Endodermal cell (in vitro differentiated cells): ENCODE results near the gene SYNC. TPM values are rescaled to one million over a fixed set of nuclear protein-coding genes. Genes with fewer than 3 reads are reported as not detected.

Experiments
- DNase-seq: peaks from one replicate; pipeline ENCODE4 v3.0.0-alpha.2; 2017
- H3K27ac ChIP-seq: 2 replicates; pipeline ENCODE4 v1.5.1; 2013; ENCODE audit warnings: mild to moderate bottlenecking, low read depth, low read length, moderate library complexity
- H3K27me3 ChIP-seq: 2 replicates; pipeline ENCODE4 v1.6.1; 2013; ENCODE audit warnings: mild to moderate bottlenecking, low read length, moderate library complexity; ENCODE audit not compliant: insufficient read depth, control insufficient read depth, poor library complexity, severe bottlenecking
- H3K36me3 ChIP-seq: 2 replicates; pipeline ENCODE4 v1.7.0; 2013; ENCODE audit warnings: mild to moderate bottlenecking, low read length, moderate library complexity; ENCODE audit not compliant: control insufficient read depth, insufficient read depth
- H3K4me1 ChIP-seq: one replicate; pipeline ENCODE4 v1.7.0; 2013; ENCODE audit warnings: low read length; ENCODE audit not compliant: control insufficient read depth, insufficient read depth
- H3K4me3 ChIP-seq: 2 replicates; pipeline ENCODE4 v1.5.1; 2013; ENCODE audit warnings: mild to moderate bottlenecking, low read length, moderate library complexity
- H3K9ac ChIP-seq: 2 replicates; pipeline ENCODE4 v1.6.1; 2013; ENCODE audit warnings: mild to moderate bottlenecking, low read length, moderate library complexity; ENCODE audit not compliant: poor library complexity, severe bottlenecking; ENCODE audit errors: extremely low read depth
- H3K9me3 ChIP-seq: 2 replicates; pipeline ENCODE4 v1.6.1; 2013; ENCODE audit warnings: mild to moderate bottlenecking, low read length, moderate library complexity; ENCODE audit not compliant: control insufficient read depth
- H3K27ac Mint-ChIP-seq: 2 replicates; pipeline ENCODE4 v1.8.0; 2020; ENCODE audit warnings: mixed read lengths
- H3K27me3 Mint-ChIP-seq: 2 replicates; pipeline ENCODE4 v1.8.0; 2021; ENCODE audit warnings: mild to moderate bottlenecking, mixed read lengths; ENCODE audit not compliant: insufficient read depth
- H3K36me3 Mint-ChIP-seq: 2 replicates; pipeline ENCODE4 v1.8.0; 2020; ENCODE audit warnings: low read depth, mixed read lengths
- H3K4me1 Mint-ChIP-seq: 2 replicates; pipeline ENCODE4 v1.8.0; 2020; ENCODE audit warnings: mixed read lengths
- H3K4me3 Mint-ChIP-seq: 2 replicates; pipeline ENCODE4 v1.8.0; 2020; ENCODE audit warnings: mild to moderate bottlenecking, moderate library complexity, mixed read lengths
- H3K9me3 Mint-ChIP-seq: 2 replicates; pipeline ENCODE4 v1.8.0; 2020; ENCODE audit warnings: mild to moderate bottlenecking, mixed read lengths
- WGBS, 2 experiments: methylation state at CpG; one replicate each; pipeline versions ENCODE4 v1.1.5 to v1.1.7; 2013; ENCODE audit warnings: missing lambda C conversion rate in 2 of 2, mixed read lengths in 1 of 2; ENCODE audit not compliant: insufficient coverage in 1 of 2, insufficient read length in 1 of 2; 5-methylcytosine and 5-hydroxymethylcytosine counted together
- total RNA-seq, 2 donors: library from RNA; stranded (reverse); fragmentation: NEBNext Ultra II Directional in 1 of 2; extraction: Animal tissue kit (Norgen Biotek cat#: 25700) in 1 of 2; gene quantifications; 2 replicates in 1 of 2; 3 replicates in 1 of 2; pipeline ENCODE4 v1.2.1, GENCODE V29; 2021
- TF ChIP-seq, protein P1 (sequence below): fragments of 200-600 bp; sonication (generic); conservative IDR thresholded peaks from 2 replicates; pipeline ENCODE4 v1.5.0; 2021; ENCODE audit warnings: antibody characterized with exemption, mild to moderate bottlenecking

Gene SYNC
- total RNA-seq, 2 donors from 2014 or later, result 0.18 TPM; not detected in 1

DNA sequence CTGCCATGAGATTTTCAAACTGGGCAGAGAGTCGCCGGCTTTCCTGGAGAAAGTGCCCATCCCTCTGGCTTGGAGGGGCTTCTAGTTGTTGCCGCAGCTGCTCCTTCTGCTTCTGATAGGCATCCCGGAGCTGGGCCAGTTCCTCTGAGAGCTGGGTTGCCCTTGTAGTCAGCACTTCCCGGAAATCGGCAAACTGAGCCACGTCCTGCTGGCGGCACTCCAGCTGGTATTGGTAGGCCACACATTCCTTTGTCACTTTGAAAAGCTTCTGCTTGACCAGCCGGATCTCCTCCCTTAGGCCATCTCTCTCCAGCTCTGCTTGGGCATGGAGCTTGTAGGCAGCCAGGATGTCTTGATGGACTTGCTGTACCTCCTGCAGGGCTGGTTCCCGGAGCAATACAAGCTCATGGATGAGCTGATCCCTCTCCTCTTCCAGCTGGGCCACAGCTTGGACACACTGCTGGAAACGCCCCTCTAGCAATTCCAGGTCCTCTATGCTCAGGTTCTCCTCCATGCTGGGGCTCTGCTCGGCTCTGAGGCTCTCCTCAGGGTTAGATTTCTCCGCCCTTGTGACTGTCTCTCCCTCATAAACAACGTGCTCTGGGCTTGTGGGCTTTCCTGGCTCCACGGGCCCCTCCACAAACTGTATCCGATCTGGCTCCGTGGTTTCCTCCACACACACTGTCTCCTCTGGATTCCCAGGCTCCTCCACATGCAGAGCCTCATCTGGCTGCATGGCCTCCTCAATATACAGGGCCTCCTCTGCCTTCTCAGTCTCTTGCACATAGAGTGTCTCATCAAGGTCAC is 7.3 kb downstream of the SYNC start:
- Mint-ChIP-seq H3K27me3 (peaks cover 7% of the 10 kb centered on the region), H3K27ac (no peak overlapping the region), H3K4me3 (no peak overlapping the region), H3K36me3 (peaks cover 1% of the 10 kb centered on the region), H3K9me3 (peaks cover 2% of the 10 kb centered on the region), H3K4me1 (no peaks in the 10 kb centered on the region)
- 84 to 85% methylated on average over 17 of the region's 17 CpGs for WGBS, 2 experiments
- H3K9me3 ChIP-seq, result no peaks in the 10 kb centered on the region
- H3K4me3 ChIP-seq, result no peak overlapping the region
- H3K27me3 ChIP-seq, result no peaks in the 10 kb centered on the region
- TF ChIP-seq, protein P1, sequence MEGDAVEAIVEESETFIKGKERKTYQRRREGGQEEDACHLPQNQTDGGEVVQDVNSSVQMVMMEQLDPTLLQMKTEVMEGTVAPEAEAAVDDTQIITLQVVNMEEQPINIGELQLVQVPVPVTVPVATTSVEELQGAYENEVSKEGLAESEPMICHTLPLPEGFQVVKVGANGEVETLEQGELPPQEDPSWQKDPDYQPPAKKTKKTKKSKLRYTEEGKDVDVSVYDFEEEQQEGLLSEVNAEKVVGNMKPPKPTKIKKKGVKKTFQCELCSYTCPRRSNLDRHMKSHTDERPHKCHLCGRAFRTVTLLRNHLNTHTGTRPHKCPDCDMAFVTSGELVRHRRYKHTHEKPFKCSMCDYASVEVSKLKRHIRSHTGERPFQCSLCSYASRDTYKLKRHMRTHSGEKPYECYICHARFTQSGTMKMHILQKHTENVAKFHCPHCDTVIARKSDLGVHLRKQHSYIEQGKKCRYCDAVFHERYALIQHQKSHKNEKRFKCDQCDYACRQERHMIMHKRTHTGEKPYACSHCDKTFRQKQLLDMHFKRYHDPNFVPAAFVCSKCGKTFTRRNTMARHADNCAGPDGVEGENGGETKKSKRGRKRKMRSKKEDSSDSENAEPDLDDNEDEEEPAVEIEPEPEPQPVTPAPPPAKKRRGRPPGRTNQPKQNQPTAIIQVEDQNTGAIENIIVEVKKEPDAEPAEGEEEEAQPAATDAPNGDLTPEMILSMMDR, result no peak
- no peaks in the 10 kb centered on the region for H3K4me1 ChIP-seq
- H3K27ac ChIP-seq, result no peak overlapping the region
- DNase-seq, result peak; percentile 62
- H3K9ac ChIP-seq, result no peak overlapping the region
- no peaks in the 10 kb centered on the region for H3K36me3 ChIP-seq

DNA sequence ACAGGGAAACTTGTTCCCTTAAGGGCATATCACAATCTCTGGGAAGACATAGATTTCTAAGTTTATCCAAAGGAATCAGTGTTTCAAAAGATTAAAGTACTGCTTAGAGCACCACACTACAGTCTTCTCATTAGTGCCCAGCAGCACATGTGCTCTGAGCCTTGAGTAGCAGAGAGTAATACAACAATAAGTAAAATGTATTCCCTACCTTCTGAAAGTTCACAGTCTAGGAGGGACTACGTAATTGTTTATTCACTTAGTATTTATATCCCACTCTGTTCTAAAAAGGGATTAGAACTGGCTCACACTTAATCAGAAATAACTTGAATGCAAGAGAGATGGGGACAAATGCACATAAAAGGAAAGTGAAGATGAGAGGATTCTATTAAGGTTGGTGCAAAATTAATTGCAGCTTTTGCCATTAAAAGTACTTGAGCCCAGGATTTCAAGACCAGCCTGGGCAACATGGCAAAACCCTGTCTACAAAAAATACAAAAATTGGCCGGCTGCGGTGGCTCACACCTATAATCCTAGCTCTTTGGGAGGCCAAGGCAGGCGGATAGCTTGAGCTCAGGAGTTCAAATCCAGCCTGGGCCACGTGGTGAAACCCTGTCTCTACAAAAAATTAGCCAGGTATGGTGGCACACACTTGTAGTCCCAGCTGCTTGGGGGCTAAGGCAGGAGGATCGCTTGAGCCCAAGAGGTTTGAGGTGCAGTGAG is 9.0 kb downstream of the SYNC start:
- H3K4me1 Mint-ChIP-seq, result no peaks in the 10 kb centered on the region
- no peaks in the 10 kb centered on the region for H3K27me3 ChIP-seq
- H3K36me3 ChIP-seq, result no peaks in the 10 kb centered on the region
- no peak for DNase-seq
- WGBS, 2 experiments, result 86 to 89% methylated on average over 5 to 6 of the region's 6 CpGs
- no peak overlapping the region for H3K4me3 ChIP-seq
- no peak overlapping the region for H3K27ac Mint-ChIP-seq
- peaks cover 2% of the 10 kb centered on the region for H3K27me3 Mint-ChIP-seq
- H3K4me1 ChIP-seq, result no peaks in the 10 kb centered on the region
- H3K36me3 Mint-ChIP-seq, result peaks cover 4% of the 10 kb centered on the region
- no peak overlapping the region for H3K27ac ChIP-seq
- TF ChIP-seq, protein P1, result no peak
- no peak overlapping the region for H3K9ac ChIP-seq
- peaks cover under 1% of the 10 kb centered on the region for H3K9me3 Mint-ChIP-seq
- no peak overlapping the region for H3K4me3 Mint-ChIP-seq
- no peaks in the 10 kb centered on the region for H3K9me3 ChIP-seq

DNA sequence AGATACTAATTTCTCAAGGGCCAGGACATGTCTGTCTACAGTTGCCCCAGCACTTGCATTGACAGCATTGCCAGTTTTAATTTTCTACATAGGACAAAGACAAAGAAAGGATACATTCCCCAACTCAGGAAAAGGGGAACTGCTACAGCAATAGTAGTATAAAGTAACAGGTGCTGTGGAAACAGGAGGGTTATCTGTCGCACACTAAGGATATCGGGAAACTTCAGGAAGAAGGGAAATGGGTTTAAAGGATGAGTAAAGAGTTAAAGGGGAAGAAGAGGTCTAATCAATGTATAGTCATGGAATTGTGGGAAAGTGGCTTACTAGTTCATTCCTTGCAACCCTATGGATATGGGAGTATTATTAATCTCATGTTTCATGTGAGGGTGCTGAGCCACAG is 16.2 kb downstream of the SYNC start:
- TF ChIP-seq, protein P1, result no peak
- peaks cover 54% of the 10 kb centered on the region for H3K36me3 ChIP-seq
- H3K9me3 ChIP-seq, result no peaks in the 10 kb centered on the region
- Mint-ChIP-seq H3K36me3 (peaks cover 50% of the 10 kb centered on the region), H3K4me3 (no peak overlapping the region), H3K27ac (no peak overlapping the region), H3K27me3 (no peaks in the 10 kb centered on the region), H3K9me3 (no peaks in the 10 kb centered on the region), H3K4me1 (no peaks in the 10 kb centered on the region)
- no peaks in the 10 kb centered on the region for H3K4me1 ChIP-seq
- H3K9ac ChIP-seq, result no peak overlapping the region
- H3K4me3 ChIP-seq, result no peak overlapping the region
- no peak for DNase-seq
- peak overlapping the region; percentile 42 for H3K27ac ChIP-seq
- no peaks in the 10 kb centered on the region for H3K27me3 ChIP-seq
- WGBS, 2 experiments, result 96 to 100% methylated on average over 2 of the region's 2 CpGs
